Astrocyte of the spinal cord (primary cell): ENCODE data around the gene TFIP11.

Experiments
- DNase-seq: peaks from one replicate; pipeline ENCODE4 v3.0.0; 2011; ENCODE audit warnings: low read depth, low spot score
- H3K4me3 ChIP-seq: 2 replicates; pipeline ENCODE4 v1.5.1; 2011; ENCODE audit warnings: low read depth, mild to moderate bottlenecking, low read length, moderate library complexity
- in situ Hi-C: cut with HindIII; loops from 2 replicates; pipeline ENCODE4 v1.10.0; 2017; ENCODE audit warnings: low sequenced_read_pairs
- TF ChIP-seq, protein P1 (sequence below): IDR thresholded peaks from 2 replicates; pipeline ENCODE4 v1.5.1; 2012; ENCODE audit warnings: low read depth, mild to moderate bottlenecking, low read length, inconsistent platforms

The TFIP11 gene

DNA sequence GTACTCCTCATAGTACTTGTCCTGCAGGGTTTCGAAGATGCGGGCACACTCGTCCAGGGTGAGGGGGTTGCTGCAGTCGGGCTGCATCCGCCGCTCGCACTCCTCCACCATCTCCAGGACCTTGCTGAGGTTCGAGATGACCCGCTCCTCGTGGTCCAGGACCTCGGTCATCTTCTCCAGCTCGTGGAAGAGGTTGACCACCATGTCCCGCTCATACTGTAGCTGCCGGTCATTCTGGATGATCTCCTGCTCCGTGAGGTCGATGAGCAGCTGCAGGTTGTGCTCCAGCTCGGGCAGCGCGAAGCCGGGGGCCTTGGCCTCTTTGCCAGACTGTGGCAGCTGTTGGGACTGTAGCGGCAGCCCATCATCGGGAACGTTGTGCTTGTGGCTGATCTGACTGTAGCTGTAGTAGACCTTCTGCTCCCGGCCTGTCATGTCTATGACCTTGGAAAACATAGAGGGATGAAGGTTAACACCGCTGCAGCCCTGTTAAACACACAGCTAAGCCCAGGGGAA is 13.0 kb downstream of the TFIP11 start:
- TF ChIP-seq, protein P1, sequence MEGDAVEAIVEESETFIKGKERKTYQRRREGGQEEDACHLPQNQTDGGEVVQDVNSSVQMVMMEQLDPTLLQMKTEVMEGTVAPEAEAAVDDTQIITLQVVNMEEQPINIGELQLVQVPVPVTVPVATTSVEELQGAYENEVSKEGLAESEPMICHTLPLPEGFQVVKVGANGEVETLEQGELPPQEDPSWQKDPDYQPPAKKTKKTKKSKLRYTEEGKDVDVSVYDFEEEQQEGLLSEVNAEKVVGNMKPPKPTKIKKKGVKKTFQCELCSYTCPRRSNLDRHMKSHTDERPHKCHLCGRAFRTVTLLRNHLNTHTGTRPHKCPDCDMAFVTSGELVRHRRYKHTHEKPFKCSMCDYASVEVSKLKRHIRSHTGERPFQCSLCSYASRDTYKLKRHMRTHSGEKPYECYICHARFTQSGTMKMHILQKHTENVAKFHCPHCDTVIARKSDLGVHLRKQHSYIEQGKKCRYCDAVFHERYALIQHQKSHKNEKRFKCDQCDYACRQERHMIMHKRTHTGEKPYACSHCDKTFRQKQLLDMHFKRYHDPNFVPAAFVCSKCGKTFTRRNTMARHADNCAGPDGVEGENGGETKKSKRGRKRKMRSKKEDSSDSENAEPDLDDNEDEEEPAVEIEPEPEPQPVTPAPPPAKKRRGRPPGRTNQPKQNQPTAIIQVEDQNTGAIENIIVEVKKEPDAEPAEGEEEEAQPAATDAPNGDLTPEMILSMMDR = no peak
- H3K4me3 ChIP-seq = no peak overlapping the region
- in situ Hi-C loops = no loop called here
- no peak for DNase-seq

DNA sequence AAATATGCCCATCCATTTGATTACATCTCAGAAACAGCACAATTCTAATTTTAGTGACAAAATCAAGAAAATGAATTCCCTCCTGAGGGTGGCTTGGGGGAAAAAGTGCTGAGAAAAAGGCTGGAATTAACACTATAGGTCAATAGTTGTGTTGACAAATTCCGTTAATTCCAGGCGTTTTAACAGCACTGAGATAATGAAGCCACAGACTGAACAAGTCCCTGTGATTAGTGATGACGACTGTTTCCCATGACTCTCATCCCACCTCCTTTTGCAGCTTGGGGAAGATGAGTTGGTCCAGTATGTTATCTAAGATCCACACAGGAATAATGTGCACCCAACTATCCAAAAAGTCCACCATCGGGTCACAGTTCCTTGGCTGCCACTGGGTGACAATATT is 15.8 kb downstream of the TFIP11 start:
- TF ChIP-seq, protein P1 = no peak
- no peak overlapping the region for H3K4me3 ChIP-seq
- in situ Hi-C loops = no loop called here
- no peak for DNase-seq

DNA sequence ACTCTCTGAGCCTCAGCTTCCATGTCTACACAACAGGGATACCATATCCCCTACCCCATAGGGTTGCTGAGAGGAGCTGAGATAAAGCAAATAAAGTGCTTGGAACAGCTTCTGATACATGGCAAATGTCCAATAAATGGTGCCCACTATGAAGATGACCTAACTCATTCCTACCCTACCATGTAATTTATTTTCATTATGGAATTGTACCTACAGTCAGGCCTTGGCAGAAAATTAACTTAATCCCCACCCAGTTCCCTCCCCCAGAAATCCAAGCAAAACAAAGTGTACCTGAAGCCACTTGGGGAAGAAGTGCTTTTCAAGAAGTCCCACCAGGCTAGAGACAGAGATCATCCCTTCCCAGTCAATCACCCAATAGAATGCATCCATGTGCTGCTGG is 17.8 kb downstream of the TFIP11 start:
- in situ Hi-C loops = no loop called here
- no peak for DNase-seq
- TF ChIP-seq, protein P1 = no peak
- H3K4me3 ChIP-seq = no peak overlapping the region

DNA sequence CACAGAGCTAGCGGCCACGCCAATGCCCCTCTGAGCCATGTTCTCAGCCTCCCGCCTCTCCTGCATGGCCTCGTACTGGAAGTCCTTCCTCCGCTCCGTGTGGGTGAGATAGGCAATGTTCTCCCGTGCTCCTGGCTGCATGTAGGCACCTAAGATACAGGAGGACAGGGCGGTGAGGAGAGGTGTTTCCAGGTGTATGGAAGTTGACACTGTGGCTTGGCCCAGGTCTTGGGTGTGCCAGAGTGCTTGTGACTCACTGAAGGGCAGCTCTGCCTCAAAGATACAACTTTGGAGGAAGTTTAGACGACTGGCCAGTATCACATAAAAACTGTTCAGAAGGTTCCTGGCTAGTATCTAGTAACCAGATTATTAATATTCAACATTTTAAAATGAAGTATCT is 20.1 kb downstream of the TFIP11 start:
- TF ChIP-seq, protein P1 = no peak
- no peak for DNase-seq
- H3K4me3 ChIP-seq = no peak overlapping the region
- in situ Hi-C loops = no loop called here

DNA sequence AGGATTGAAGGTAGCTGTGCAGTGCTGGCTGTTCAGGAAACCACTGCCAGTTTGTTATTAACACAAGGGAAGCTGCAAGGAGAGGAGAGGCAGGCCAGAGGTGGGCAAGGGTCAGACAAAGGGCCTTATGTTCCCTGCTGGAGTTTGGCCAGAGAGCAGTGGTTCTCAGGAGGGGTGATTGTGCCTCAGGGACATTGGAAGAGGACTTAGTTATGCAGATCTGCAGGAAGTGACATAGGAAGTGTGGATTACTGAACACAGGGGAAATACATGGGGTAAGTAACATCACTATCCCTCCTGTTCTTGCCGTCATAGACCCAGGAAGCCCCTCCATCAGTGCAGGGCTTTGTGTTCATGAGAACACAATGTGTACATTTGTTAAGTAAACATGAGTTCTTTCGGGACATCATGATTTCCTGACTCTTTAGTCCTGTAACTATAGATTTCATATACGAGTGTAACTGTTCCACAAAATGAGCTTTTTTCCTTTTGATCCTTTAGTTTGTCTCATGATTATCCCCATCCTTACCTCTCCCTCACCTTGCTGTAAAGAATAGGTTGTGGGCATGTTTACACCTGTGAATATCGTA is 22.7 kb downstream of the TFIP11 start:
- in situ Hi-C loops = no loop called here
- DNase-seq = no peak

DNA sequence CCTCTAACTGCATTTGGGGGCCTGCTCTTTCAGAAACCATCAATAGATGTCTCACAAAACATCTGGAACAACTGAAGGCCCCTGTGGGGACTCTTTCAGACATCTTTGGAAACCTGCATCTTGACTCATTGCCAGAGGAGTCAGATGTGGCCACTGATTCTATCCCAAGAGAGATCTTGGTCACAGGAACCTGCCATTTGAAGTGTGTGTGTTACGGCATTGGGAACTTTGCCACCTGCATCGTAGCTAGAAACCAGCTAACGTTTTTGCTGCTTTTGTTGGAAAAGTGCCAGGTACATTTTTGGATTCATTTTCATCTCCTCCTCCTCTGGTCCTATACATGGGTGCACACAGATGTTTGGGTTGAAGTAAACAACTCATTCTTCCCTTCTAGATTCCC is 24.3 kb downstream of the TFIP11 start:
- TF ChIP-seq, protein P1 = no peak
- no peak for DNase-seq
- in situ Hi-C loops = no loop called here
- H3K4me3 ChIP-seq = no peak overlapping the region

More for the DNA sequence above, 22.7 kb downstream of the TFIP11 start:
- TF ChIP-seq, protein P1 = no peak
- no peak overlapping the region for H3K4me3 ChIP-seq
